ENCODE measurements around the gene NGLY1. TPM values are rescaled to one million over a fixed set of nuclear protein-coding genes. Genes with fewer than 3 reads are reported as not detected.

NGLY1 gene
- total RNA-seq, 1 experiment from 2014 or later = 29.4 TPM

GRCh38 chr3:25689226-25689625 lies 94.0 kb downstream of the NGLY1 start (continued):
- TF ChIP-seq YY1 (IDR thresholded peaks at IDR 0.05; ENCODE audit: extremely low read depth, insufficient replicate concordance, low read depth, low read length) (no peak), EZH2phosphoT487 (IDR thresholded peaks at IDR 0.05; ENCODE audit: borderline replicate concordance) (no peak), ZFX (IDR thresholded peaks at IDR 0.05) (no peak), SP1 (IDR thresholded peaks at IDR 0.05; ENCODE audit: low read depth) (no peak), CBX3 (IDR thresholded peaks at IDR 0.05; ENCODE audit: low read depth) (no peak)

GRCh38 chr3:25687742-25688141 lies 95.5 kb downstream of the NGLY1 start:
- intact Hi-C loops (cut with micrococcal nuclease) = no loop called here
- BruUV-seq (replicated peaks) = no TSS peak
- no peaks in the 10 kb centered on the region for H3K79me2 ChIP-seq (ENCODE audit: insufficient read depth, low read length)
- H3K27me3 ChIP-seq (ENCODE audit: insufficient read depth, low read length) = peaks cover 31% of the 10 kb centered on the region; the same call in 1 of the 2 replicates
- no peak overlapping the region for H3K27ac ChIP-seq (ENCODE audit: low read depth, low read length)
- ChIA-PET POLR2A (no interaction called here), CTCF (no interaction called here), RAD21 (ENCODE audit: low non-redundant PET in 1 of 2, low total read pairs in 2 of 2, uncharacterized antibody in 2 of 2, unreplicated experiment in 2 of 2) (no interaction called here)
- no peak overlapping the region for H2AFZ ChIP-seq (ENCODE audit: low read depth, low read length, poor library complexity, severe bottlenecking)
- H3K4me1 ChIP-seq (ENCODE audit: control insufficient read depth in 1 of 2, insufficient read depth in 2 of 2, low read length in 2 of 2) = no peaks in the 10 kb centered on the region
- no peak overlapping the region for H3K9ac ChIP-seq (ENCODE audit: low read length)
- no peak for TF ChIP-seq POLR2AphosphoS5 (IDR thresholded peaks at IDR 0.05; ENCODE audit: low read depth, low read length)
- no peaks in the 10 kb centered on the region for H3K36me3 ChIP-seq (ENCODE audit: control insufficient read depth in 1 of 2, insufficient read depth in 2 of 2, low read length in 2 of 2)
- H3K9me2 ChIP-seq (ENCODE audit: insufficient read depth) = no peaks in the 10 kb centered on the region
- H4K20me1 ChIP-seq (ENCODE audit: insufficient read depth) = no peaks in the 10 kb centered on the region; the same call in 1 of the 2 replicates
- H3K4me3 ChIP-seq (replicated peaks in 1 of 2; ENCODE audit: low read depth in 1 of 2, low read length in 2 of 2) = no peak overlapping the region
- no peak overlapping the region for H3K4me2 ChIP-seq (ENCODE audit: low read length)
- H3K9me3 ChIP-seq (ENCODE audit: control insufficient read depth in 1 of 2, insufficient read depth in 1 of 2, low read depth in 1 of 2, low read length in 2 of 2) = no peaks in the 10 kb centered on the region
- DNase-seq (ENCODE audit: low read depth, low spot score) (no peak), ATAC-seq (no peak)

GRCh38 chr3:25686766-25687165 lies 96.5 kb downstream of the NGLY1 start:
- ATAC-seq = no peak
- Histone ChIP-seq H3K36me3 (ENCODE audit: control insufficient read depth in 1 of 2, insufficient read depth in 2 of 2, low read length in 2 of 2) (no peaks in the 10 kb centered on the region), H3K27ac (ENCODE audit: low read depth, low read length) (no peak overlapping the region), H3K4me2 (ENCODE audit: low read length) (no peak overlapping the region), H3K9me3 (ENCODE audit: control insufficient read depth in 1 of 2, insufficient read depth in 1 of 2, low read depth in 1 of 2, low read length in 2 of 2) (no peaks in the 10 kb centered on the region), H3K9ac (ENCODE audit: low read length) (no peak overlapping the region), H2AFZ (ENCODE audit: low read depth, low read length, poor library complexity, severe bottlenecking) (no peak overlapping the region), H3K4me3 (replicated peaks in 1 of 2; ENCODE audit: low read depth in 1 of 2, low read length in 2 of 2) (no peak overlapping the region), H3K9me2 (ENCODE audit: insufficient read depth) (no peaks in the 10 kb centered on the region), H3K4me1 (ENCODE audit: control insufficient read depth in 1 of 2, insufficient read depth in 2 of 2, low read length in 2 of 2) (no peaks in the 10 kb centered on the region), H3K27me3 (ENCODE audit: insufficient read depth, low read length) (peaks cover 21% of the 10 kb centered on the region; the same call in 1 of the 2 replicates), H4K20me1 (ENCODE audit: insufficient read depth) (no peaks in the 10 kb centered on the region; the same call in 1 of the 2 replicates), H3K79me2 (ENCODE audit: insufficient read depth, low read length) (no peaks in the 10 kb centered on the region)
- no TSS peak for BruUV-seq (replicated peaks)
- TF ChIP-seq EGR1 (IDR thresholded peaks at IDR 0.05; ENCODE audit: low read depth) (no peak), ZFX (IDR thresholded peaks at IDR 0.05) (no peak), SP1 (IDR thresholded peaks at IDR 0.05; ENCODE audit: low read depth) (no peak), POLR2AphosphoS5 (IDR thresholded peaks at IDR 0.05; ENCODE audit: low read depth, low read length) (no peak), ELF1 (IDR thresholded peaks at IDR 0.05; ENCODE audit: borderline replicate concordance, low read depth) (no peak), FOSL1 (IDR thresholded peaks at IDR 0.05; ENCODE audit: low read depth) (no peak), SIN3A (IDR thresholded peaks at IDR 0.05; ENCODE audit: low read depth) (no peak), SRF (IDR thresholded peaks at IDR 0.05; ENCODE audit: low read depth) (no peak), EZH2phosphoT487 (IDR thresholded peaks at IDR 0.05; ENCODE audit: borderline replicate concordance) (no peak), CBX3 (IDR thresholded peaks at IDR 0.05; ENCODE audit: low read depth) (no peak), ZNF274 (IDR thresholded peaks at IDR 0.05; ENCODE audit: low read depth, low read length) (no peak), CTCF (IDR thresholded peaks at IDR 0.05 in 2 of 3, conservative IDR thresholded peaks at IDR 0.05 in 1 of 3; ENCODE audit: borderline replicate concordance in 1 of 3, insufficient read depth in 1 of 3, low read depth in 2 of 3, low read length in 2 of 3) (no peak), TCF7L2 (IDR thresholded peaks at IDR 0.05; ENCODE audit: borderline replicate concordance, extremely low read depth, insufficient read depth, insufficient read length) (no peak), JUND (IDR thresholded peaks at IDR 0.05) (no peak)
- no peak for DNase-seq (ENCODE audit: low read depth, low spot score)
- ChIA-PET RAD21 (ENCODE audit: low non-redundant PET in 1 of 2, low total read pairs in 2 of 2, uncharacterized antibody in 2 of 2, unreplicated experiment in 2 of 2) (no interaction called here), CTCF (no interaction called here), POLR2A (no interaction called here)
- intact Hi-C loops (cut with micrococcal nuclease) = no loop called here
